OCI-LY7 (cell line): ENCODE measurements around the gene GRK6.

Source experiments
- CTCF ChIP-seq: fragments of 200-600 bp; sonication (generic); conservative IDR thresholded peaks from 2 replicates; pipeline ENCODE4 v1.5.1; 2014; ENCODE audit warnings: mild to moderate bottlenecking, antibody characterized with exemption, low read length, moderate library complexity, mixed read lengths
- EZH2phosphoT487 ChIP-seq: fragments of 200-600 bp; sonication (generic); IDR thresholded peaks from 2 replicates; pipeline ENCODE4 v1.6.1; 2018; ENCODE audit warnings: low read depth, borderline replicate concordance, mild to moderate bottlenecking, mixed run types, antibody characterized with exemption, low read length, moderate library complexity, mixed read lengths

GRCh38 chr5:177455661-177456590 is 29.4 kb downstream of the GRK6 start:
- TF ChIP-seq CTCF (peak; percentile 90), EZH2phosphoT487 (no peak)
